CD14-positive monocyte (primary cell): ENCODE measurements around the gene FGGY. TPM values are rescaled to one million over a fixed set of nuclear protein-coding genes. Genes with fewer than 3 reads are reported as not detected.

Experiments used
- DNase-seq, 3 donors: peaks; one replicate each; pipeline ENCODE4 v3.0.0-alpha.2; 2011 to 2022
- H2AFZ ChIP-seq: 2 replicates; pipeline ENCODE4 v1.6.0; 2012; ENCODE audit warnings: mild to moderate bottlenecking, low read depth, low read length, inconsistent platforms; ENCODE audit not compliant: insufficient read depth, poor library complexity, severe bottlenecking
- H3K27ac ChIP-seq, 2 donors: 1 replicate in 1 of 2; 2 replicates in 1 of 2; pipeline ENCODE4 v1.5.1; 2012 to 2013; ENCODE audit warnings: low read length in 2 of 2, control low read depth in 1 of 2, inconsistent platforms in 1 of 2, low read depth in 1 of 2, mild to moderate bottlenecking in 1 of 2
- H3K27me3 ChIP-seq, 2 donors: one replicate each; pipeline versions ENCODE4 v1.6.0 to v1.6.1; 2011 to 2013; ENCODE audit warnings: low read length in 2 of 2; ENCODE audit not compliant: control insufficient read depth in 2 of 2, insufficient read depth in 2 of 2
- H3K36me3 ChIP-seq, 2 donors: replicated peaks in 1 of 2; 1 replicate in 1 of 2; 2 replicates in 1 of 2; pipeline versions ENCODE4 v1.5.1 to v1.6.1; 2012 to 2013; ENCODE audit warnings: low read length in 2 of 2, control low read depth in 1 of 2, inconsistent platforms in 1 of 2, mild to moderate bottlenecking in 1 of 2; ENCODE audit not compliant: insufficient read depth in 2 of 2, control insufficient read depth in 1 of 2
- H3K4me1 ChIP-seq, 2 donors: 1 replicate in 1 of 2; 2 replicates in 1 of 2; pipeline versions ENCODE4 v1.5.1 to v1.6.1; 2012 to 2013; ENCODE audit warnings: low read length in 2 of 2, control low read depth in 1 of 2, inconsistent platforms in 1 of 2, mild to moderate bottlenecking in 1 of 2, moderate library complexity in 1 of 2; ENCODE audit not compliant: insufficient read depth in 2 of 2, control insufficient read depth in 1 of 2
- H3K4me2 ChIP-seq: replicated peaks from 2 replicates; pipeline ENCODE3; 2012; ENCODE audit warnings: low read length, moderate library complexity, mild to moderate bottlenecking; ENCODE audit not compliant: poor library complexity, severe bottlenecking; ENCODE audit errors: extremely low read depth
- H3K4me3 ChIP-seq, 3 experiments: fragments of 200-600 bp in 1 of 3; sonication (generic) in 1 of 3; replicated peaks in 1 of 3; 1 replicate in 2 of 3; 2 replicates in 1 of 3; pipeline ENCODE4 v1.5.1; 2011 to 2013; ENCODE audit warnings: low read length in 3 of 3, mild to moderate bottlenecking in 3 of 3, control low read depth in 2 of 3, low read depth in 2 of 3, inconsistent platforms in 1 of 3, moderate library complexity in 1 of 3
- H3K79me2 ChIP-seq: 2 replicates; pipeline ENCODE4 v1.6.0; 2012; ENCODE audit warnings: mild to moderate bottlenecking, control low read depth, inconsistent platforms, low read length, moderate library complexity; ENCODE audit not compliant: insufficient read depth
- H3K9ac ChIP-seq: 2 replicates; pipeline ENCODE4 v1.6.0; 2017; ENCODE audit warnings: low read length, mild to moderate bottlenecking; ENCODE audit not compliant: insufficient read depth, poor library complexity, severe bottlenecking
- H3K9me3 ChIP-seq, 2 donors: replicated peaks in 1 of 2; 1 replicate in 1 of 2; 2 replicates in 1 of 2; pipeline versions ENCODE4 v1.5.1 to v1.6.1; 2012 to 2013; ENCODE audit warnings: low read length in 2 of 2, control low read depth in 1 of 2; ENCODE audit not compliant: control insufficient read depth in 1 of 2, insufficient read depth in 1 of 2
- H4K20me1 ChIP-seq: 2 replicates; pipeline ENCODE4 v1.6.0; 2012; ENCODE audit warnings: mild to moderate bottlenecking, low read length, control low read depth, moderate library complexity; ENCODE audit not compliant: insufficient read depth
- H3K27ac Mint-ChIP-seq, 7 donors: one replicate each; pipeline ENCODE4 v1.8.0; 2020; ENCODE audit warnings: mild to moderate bottlenecking in 7 of 7, mixed read lengths in 7 of 7, moderate library complexity in 6 of 7, inconsistent platforms in 2 of 7
- H3K27me3 Mint-ChIP-seq, 3 donors: one replicate each; pipeline ENCODE4 v1.8.0; 2021 to 2022; ENCODE audit warnings: low read depth in 3 of 3, mild to moderate bottlenecking in 3 of 3, mixed read lengths in 3 of 3, moderate library complexity in 3 of 3, inconsistent platforms in 1 of 3
- H3K36me3 Mint-ChIP-seq, 2 donors: one replicate each; pipeline ENCODE4 v1.8.0; 2020; ENCODE audit warnings: mixed read lengths in 2 of 2, inconsistent platforms in 1 of 2, mild to moderate bottlenecking in 1 of 2
- H3K4me1 Mint-ChIP-seq: one replicate; pipeline ENCODE4 v1.8.0; 2020; ENCODE audit warnings: mild to moderate bottlenecking, mixed read lengths
- H3K4me3 Mint-ChIP-seq, 2 donors: one replicate each; pipeline ENCODE4 v1.8.0; 2020; ENCODE audit warnings: mild to moderate bottlenecking in 2 of 2, mixed read lengths in 2 of 2, moderate library complexity in 1 of 2
- H3K9me3 Mint-ChIP-seq, 7 donors: one replicate each; pipeline ENCODE4 v1.8.0; 2020 to 2022; ENCODE audit warnings: mixed read lengths in 7 of 7, mild to moderate bottlenecking in 6 of 7, moderate library complexity in 6 of 7, inconsistent platforms in 2 of 7
- WGBS: methylation state at CpG from one replicate; pipeline ENCODE4 v1.1.5; 2013; ENCODE audit warnings: missing lambda C conversion rate; ENCODE audit not compliant: insufficient coverage; 5-methylcytosine and 5-hydroxymethylcytosine counted together
- intact Hi-C, 2 donors: fragments of 100-400 bp; cut with micrococcal nuclease; formaldehyde crosslinking; loops; one replicate each; pipeline versions ENCODE4 v1.15.0 to v1.15.1; 2023
- polyA plus RNA-seq, 3 donors: library from polyadenylated mRNA; depleted of rRNA in 1 of 3; unstranded in 2 of 3; stranded (reverse) in 1 of 3; fragments of 300-500 nt in 2 of 3; fragments of >200 nt in 1 of 3; fragmentation: Illumina TruSeq in 2 of 3; gene quantifications; 1 replicate in 2 of 3; 2 replicates in 1 of 3; pipeline ENCODE4 v1.2.3, GENCODE V29; 2012 to 2021
- TF ChIP-seq, protein P1 (sequence below): fragments of 200-600 bp; IDR thresholded peaks from one replicate; pipeline ENCODE4 v1.8.0; 2022; ENCODE audit warnings: antibody characterized with exemption, mild to moderate bottlenecking

Gene FGGY
- polyA plus RNA-seq, 3 donors: 2.3 to 4.3 (median 2.9) TPM

DNA sequence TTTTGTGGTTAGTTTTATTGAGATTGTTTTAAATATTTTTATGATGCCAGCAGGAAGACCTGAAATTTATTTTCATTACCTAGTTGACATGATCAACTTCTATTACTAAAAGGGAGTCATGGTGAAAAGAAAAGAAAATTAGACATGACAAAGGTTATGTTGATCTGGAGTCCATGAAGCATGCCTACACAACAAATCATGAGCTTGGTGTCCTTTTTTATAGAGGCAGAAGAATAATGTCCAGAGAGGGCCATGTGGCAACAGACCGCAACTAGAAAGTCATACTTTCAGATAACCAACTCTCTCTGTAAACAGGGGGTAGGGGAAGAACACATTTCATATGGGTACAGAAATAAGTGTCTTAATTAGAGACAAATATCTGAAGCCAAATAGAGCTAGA is 342.4 kb downstream of the FGGY start:
- no peak overlapping the region for H3K9ac ChIP-seq
- no peaks in the 10 kb centered on the region for H3K4me1 ChIP-seq
- WGBS: no CpG with 5 or more reads among the region's 1 CpG
- Mint-ChIP-seq H3K4me3 (no peak overlapping the region), H3K36me3 (no peaks in the 10 kb centered on the region), H3K9me3 (peaks cover 0 to 4% (median 0%) of the 10 kb centered on the region in 7 donors), H3K27me3 (peaks cover 0 to 2% (median 1%) of the 10 kb centered on the region in 3 donors), H3K4me1 (no peaks in the 10 kb centered on the region), H3K27ac (no peak overlapping the region)
- H2AFZ ChIP-seq: no peak overlapping the region
- H3K9me3 ChIP-seq: no peaks in the 10 kb centered on the region
- H3K36me3 ChIP-seq: no peaks in the 10 kb centered on the region
- no peak overlapping the region for H3K4me3 ChIP-seq
- no peak for DNase-seq
- no peaks in the 10 kb centered on the region for H3K27me3 ChIP-seq
- intact Hi-C loops: no loop called here
- H4K20me1 ChIP-seq: no peaks in the 10 kb centered on the region
- no peak overlapping the region for H3K27ac ChIP-seq
- no peak overlapping the region for H3K4me2 ChIP-seq
- TF ChIP-seq, protein P1, sequence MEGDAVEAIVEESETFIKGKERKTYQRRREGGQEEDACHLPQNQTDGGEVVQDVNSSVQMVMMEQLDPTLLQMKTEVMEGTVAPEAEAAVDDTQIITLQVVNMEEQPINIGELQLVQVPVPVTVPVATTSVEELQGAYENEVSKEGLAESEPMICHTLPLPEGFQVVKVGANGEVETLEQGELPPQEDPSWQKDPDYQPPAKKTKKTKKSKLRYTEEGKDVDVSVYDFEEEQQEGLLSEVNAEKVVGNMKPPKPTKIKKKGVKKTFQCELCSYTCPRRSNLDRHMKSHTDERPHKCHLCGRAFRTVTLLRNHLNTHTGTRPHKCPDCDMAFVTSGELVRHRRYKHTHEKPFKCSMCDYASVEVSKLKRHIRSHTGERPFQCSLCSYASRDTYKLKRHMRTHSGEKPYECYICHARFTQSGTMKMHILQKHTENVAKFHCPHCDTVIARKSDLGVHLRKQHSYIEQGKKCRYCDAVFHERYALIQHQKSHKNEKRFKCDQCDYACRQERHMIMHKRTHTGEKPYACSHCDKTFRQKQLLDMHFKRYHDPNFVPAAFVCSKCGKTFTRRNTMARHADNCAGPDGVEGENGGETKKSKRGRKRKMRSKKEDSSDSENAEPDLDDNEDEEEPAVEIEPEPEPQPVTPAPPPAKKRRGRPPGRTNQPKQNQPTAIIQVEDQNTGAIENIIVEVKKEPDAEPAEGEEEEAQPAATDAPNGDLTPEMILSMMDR: no peak
- H3K79me2 ChIP-seq: no peaks in the 10 kb centered on the region

DNA sequence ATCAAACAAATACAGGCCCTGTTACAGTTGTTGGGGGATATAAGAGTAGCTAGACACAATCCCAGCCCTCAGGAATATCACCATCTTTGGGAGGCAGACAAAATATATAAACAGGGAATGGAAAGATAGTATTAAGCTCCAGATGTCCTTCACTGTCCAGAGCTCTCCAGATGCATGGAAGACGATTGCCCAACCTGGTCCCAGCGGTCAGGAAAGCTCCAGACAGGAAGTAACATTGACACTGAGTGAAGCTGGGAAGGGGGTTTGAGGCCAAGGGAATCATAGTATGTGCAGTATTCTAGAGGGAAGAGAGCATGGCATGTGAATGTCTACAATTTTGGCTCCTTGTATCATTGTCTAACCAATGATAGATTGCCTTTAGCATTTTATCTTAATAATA is 344.0 kb downstream of the FGGY start:
- no peaks in the 10 kb centered on the region for H4K20me1 ChIP-seq
- Mint-ChIP-seq H3K36me3 (no peaks in the 10 kb centered on the region), H3K4me1 (no peaks in the 10 kb centered on the region), H3K27me3 (peaks cover 0 to 2% (median 1%) of the 10 kb centered on the region in 3 donors), H3K9me3 (peaks cover 0 to 4% (median 0%) of the 10 kb centered on the region in 7 donors), H3K4me3 (no peak overlapping the region), H3K27ac (no peak overlapping the region)
- H3K79me2 ChIP-seq: no peaks in the 10 kb centered on the region
- no peaks in the 10 kb centered on the region for H3K36me3 ChIP-seq
- TF ChIP-seq, protein P1: no peak
- WGBS: 72% methylated on average over 2 of the region's 2 CpGs
- H3K4me2 ChIP-seq: no peak overlapping the region
- H3K4me1 ChIP-seq: no peaks in the 10 kb centered on the region
- intact Hi-C loops: no loop called here
- no peak overlapping the region for H3K4me3 ChIP-seq
- H3K27ac ChIP-seq: no peak overlapping the region
- DNase-seq: no peak
- H3K9ac ChIP-seq: no peak overlapping the region
- no peak overlapping the region for H2AFZ ChIP-seq
- H3K27me3 ChIP-seq: no peaks in the 10 kb centered on the region
- H3K9me3 ChIP-seq: no peaks in the 10 kb centered on the region
